Retinal pigment epithelial cell (primary cell): Measurements from ENCODE around the gene ANKRD11.

Source experiments
- DNase-seq: peaks from one replicate; pipeline ENCODE4 v3.0.0-alpha.2; 2010; ENCODE audit warnings: low read depth
- H3K4me3 ChIP-seq: 2 replicates; pipeline ENCODE4 v1.5.1; 2011; ENCODE audit warnings: mild to moderate bottlenecking, low read length, control low read depth, moderate library complexity
- CTCF ChIP-seq: conservative IDR thresholded peaks from 2 replicates; pipeline ENCODE4 v1.5.1; 2011; ENCODE audit warnings: low read depth, low read length, control low read depth, inconsistent platforms

The ANKRD11 gene

GRCh38 chr16:89450537-89450936 is 39.8 kb downstream of the ANKRD11 start:
- no peak for DNase-seq
- TF ChIP-seq CTCF: no peak
- H3K4me3 ChIP-seq: no peak overlapping the region

- no peak overlapping the region for H3K4me3 ChIP-seq
- DNase-seq: no peak
Measured at GRCh38 chr16:89449726-89450335, 40.5 kb downstream of the ANKRD11 start.

GRCh38 chr16:89448656-89449055 is 41.7 kb downstream of the ANKRD11 start:
- H3K4me3 ChIP-seq: no peak overlapping the region
- no peak for DNase-seq
- TF ChIP-seq CTCF: no peak

More at GRCh38 chr16:89449726-89450335, 40.5 kb downstream of the ANKRD11 start:
- TF ChIP-seq CTCF: no peak

GRCh38 chr16:89446975-89447293 is 43.4 kb downstream of the ANKRD11 start:
- H3K4me3 ChIP-seq: no peak overlapping the region
- no peak for TF ChIP-seq CTCF
- DNase-seq: no peak

- H3K4me3 ChIP-seq: no peak overlapping the region
- DNase-seq: no peak
Measured at GRCh38 chr16:89446136-89446974, 44.0 kb downstream of the ANKRD11 start.

GRCh38 chr16:89445166-89445565 is 45.2 kb downstream of the ANKRD11 start:
- H3K4me3 ChIP-seq: no peak overlapping the region
- no peak for TF ChIP-seq CTCF
- no peak for DNase-seq

More at GRCh38 chr16:89446136-89446974, 44.0 kb downstream of the ANKRD11 start:
- TF ChIP-seq CTCF: no peak

GRCh38 chr16:89444728-89445127 is 45.6 kb downstream of the ANKRD11 start:
- H3K4me3 ChIP-seq: no peak overlapping the region
- DNase-seq: no peak
- no peak for TF ChIP-seq CTCF
